WTC11 (cell line): ENCODE results near the gene SERPINB4. TPM values are rescaled to one million over a fixed set of nuclear protein-coding genes. Genes with fewer than 3 reads are reported as not detected.
"Not testable (repeated sequence)": the region's sequence is repeated elsewhere in the genome, so short reads cannot be mapped to it uniquely, and the experiment has no call there.

Source experiments
- ATAC-seq: fragments of 200-7000 bp; cut with Tn5 transposase; 2 replicates; pipeline ENCODE4 v1.10.0; 2021; ENCODE audit warnings: mild to moderate bottlenecking, moderate library complexity
- CTCF ChIA-PET: fragments of 300-600 bp; sonication (Branson Sonifier 250); formaldehyde crosslinking; loops from one replicate; lab custom pipeline; 2021; ENCODE audit warnings: antibody characterized with exemption; lab: Charles Lee
- POLR2A ChIA-PET: fragments of 350-600 bp; sonication (Branson Sonifier 250); formaldehyde crosslinking; loops from one replicate; lab custom pipeline; 2021; ENCODE audit warnings: antibody characterized with exemption; lab: Charles Lee
- DNase-seq: peaks from one replicate; pipeline ENCODE4 v3.0.0; 2021; ENCODE audit warnings: low spot score
- H3K27ac Mint-ChIP-seq: 2 replicates; pipeline ENCODE4 v1.8.0; 2021; ENCODE audit warnings: mixed read lengths
- H3K27me3 Mint-ChIP-seq: 2 replicates; pipeline ENCODE4 v1.8.0; 2021; ENCODE audit warnings: low read depth, mild to moderate bottlenecking, moderate library complexity, mixed read lengths
- H3K36me3 Mint-ChIP-seq: 2 replicates; pipeline ENCODE4 v1.8.0; 2021; ENCODE audit warnings: mixed read lengths
- H3K4me1 Mint-ChIP-seq: 2 replicates; pipeline ENCODE4 v1.8.0; 2022; ENCODE audit warnings: mixed read lengths
- H3K4me3 Mint-ChIP-seq: 2 replicates; pipeline ENCODE4 v1.8.0; 2021; ENCODE audit warnings: mild to moderate bottlenecking, moderate library complexity, mixed read lengths
- H3K9me3 Mint-ChIP-seq: 2 replicates; pipeline ENCODE4 v1.8.0; 2021; ENCODE audit warnings: mixed read lengths
- ATF1 ChIP-seq: sonication (generic); formaldehyde crosslinking; IDR thresholded peaks from 2 replicates; pipeline ENCODE4 v1.8.1; 2023; ENCODE audit warnings: mild to moderate bottlenecking, moderate library complexity, missing genetic modification reagents
- ATF2 ChIP-seq: sonication (generic); formaldehyde crosslinking; IDR thresholded peaks from 2 replicates; pipeline ENCODE4 v1.8.1; 2022; ENCODE audit warnings: low read depth, missing genetic modification reagents, borderline replicate concordance
- ATF3 ChIP-seq: sonication (generic); formaldehyde crosslinking; conservative IDR thresholded peaks from 2 replicates; pipeline ENCODE4 v1.8.1; 2022; ENCODE audit warnings: mild to moderate bottlenecking, missing genetic modification reagents
- CBFB ChIP-seq: sonication (generic); formaldehyde crosslinking; IDR thresholded peaks from 2 replicates; pipeline ENCODE4 v1.8.1; 2022; ENCODE audit warnings: mild to moderate bottlenecking, low read depth, missing genetic modification reagents
- CREB1 ChIP-seq: sonication (generic); formaldehyde crosslinking; IDR thresholded peaks from 2 replicates; pipeline ENCODE4 v1.8.0; 2023; ENCODE audit warnings: mild to moderate bottlenecking, missing genetic modification reagents
- ELF4 ChIP-seq: sonication (generic); formaldehyde crosslinking; IDR thresholded peaks from 2 replicates; pipeline ENCODE4 v1.8.1; 2022; ENCODE audit warnings: low read depth, mild to moderate bottlenecking, moderate library complexity, missing genetic modification reagents
- ETV6 ChIP-seq: sonication (generic); formaldehyde crosslinking; IDR thresholded peaks from 2 replicates; pipeline ENCODE4 v1.8.1; 2022; ENCODE audit warnings: mild to moderate bottlenecking, missing genetic modification reagents
- FOXK1 ChIP-seq: sonication (generic); formaldehyde crosslinking; IDR thresholded peaks from 2 replicates; pipeline ENCODE4 v1.8.0; 2022; ENCODE audit warnings: mild to moderate bottlenecking, moderate library complexity, missing genetic modification reagents
- JAZF1 ChIP-seq: fragments of 250-450 bp; sonication (Bioruptor Pico); IDR thresholded peaks from 2 replicates; pipeline ENCODE4 v1.9.0; 2021; ENCODE audit warnings: moderate library complexity, mild to moderate bottlenecking, inconsistent platforms
- KAT7 ChIP-seq: sonication (generic); formaldehyde crosslinking; IDR thresholded peaks from 2 replicates; pipeline ENCODE4 v1.8.1; 2023; ENCODE audit warnings: missing genetic modification reagents, mild to moderate bottlenecking, borderline replicate concordance
- MYBL2 ChIP-seq: sonication (generic); formaldehyde crosslinking; IDR thresholded peaks from 2 replicates; pipeline ENCODE4 v1.8.1; 2023; ENCODE audit warnings: mild to moderate bottlenecking, moderate library complexity, missing genetic modification reagents
- NFATC4 ChIP-seq: fragments of 250-450 bp; sonication (Bioruptor Pico); IDR thresholded peaks from 2 replicates; pipeline ENCODE4 v1.9.0; 2021; ENCODE audit warnings: mild to moderate bottlenecking
- NFE2L1 ChIP-seq: sonication (generic); formaldehyde crosslinking; IDR thresholded peaks from 2 replicates; pipeline ENCODE4 v1.8.1; 2023; ENCODE audit warnings: missing genetic modification reagents
- NFYB ChIP-seq: sonication (generic); formaldehyde crosslinking; conservative IDR thresholded peaks from 2 replicates; pipeline ENCODE4 v1.8.0; 2022; ENCODE audit warnings: low read depth, missing genetic modification reagents
- NR2C2 ChIP-seq: sonication (generic); formaldehyde crosslinking; IDR thresholded peaks from 2 replicates; pipeline ENCODE4 v1.8.0; 2022; ENCODE audit warnings: mild to moderate bottlenecking, missing genetic modification reagents
- PREB ChIP-seq: sonication (generic); formaldehyde crosslinking; IDR thresholded peaks from 2 replicates; pipeline ENCODE4 v1.8.1; 2022; ENCODE audit warnings: mild to moderate bottlenecking, missing genetic modification reagents, moderate library complexity, borderline replicate concordance
- RORB ChIP-seq: fragments of 250-450 bp; sonication (Bioruptor Pico); IDR thresholded peaks from 2 replicates; pipeline ENCODE4 v1.9.0; 2021; ENCODE audit warnings: mild to moderate bottlenecking
- SMAD4 ChIP-seq: sonication (generic); formaldehyde crosslinking; IDR thresholded peaks from 2 replicates; pipeline ENCODE4 v1.8.0; 2022; ENCODE audit warnings: mild to moderate bottlenecking, missing genetic modification reagents
- TEAD4 ChIP-seq: sonication (generic); formaldehyde crosslinking; IDR thresholded peaks from 2 replicates; pipeline ENCODE4 v1.8.0; 2022; ENCODE audit warnings: mild to moderate bottlenecking, missing genetic modification reagents
- USF1 ChIP-seq: sonication (generic); formaldehyde crosslinking; IDR thresholded peaks from 2 replicates; pipeline ENCODE4 v1.8.0; 2022; ENCODE audit warnings: mild to moderate bottlenecking, missing genetic modification reagents
- ZBTB21 ChIP-seq: sonication (generic); formaldehyde crosslinking; IDR thresholded peaks from 2 replicates; pipeline ENCODE4 v1.8.1; 2023; ENCODE audit warnings: mild to moderate bottlenecking, missing genetic modification reagents, borderline replicate concordance
- ZNF121 ChIP-seq: sonication (generic); formaldehyde crosslinking; IDR thresholded peaks from 2 replicates; pipeline ENCODE4 v1.8.0; 2023; ENCODE audit warnings: missing genetic modification reagents
- ZNF317 ChIP-seq: sonication (generic); formaldehyde crosslinking; IDR thresholded peaks from 2 replicates; pipeline ENCODE4 v1.8.1; 2023; ENCODE audit warnings: low read depth, mild to moderate bottlenecking, moderate library complexity, missing genetic modification reagents, borderline replicate concordance
- ZNF416 ChIP-seq: fragments of 250-450 bp; sonication (Bioruptor Pico); IDR thresholded peaks from 2 replicates; pipeline ENCODE4 v1.9.0; 2021; ENCODE audit warnings: mild to moderate bottlenecking, inconsistent platforms
- total RNA-seq: library from RNA; stranded (reverse); gene quantifications from 3 replicates; pipeline ENCODE4 v1.2.3, GENCODE V29; 2021

Gene SERPINB4
- total RNA-seq, 1 experiment from 2014 or later: 1.3 TPM

DNA sequence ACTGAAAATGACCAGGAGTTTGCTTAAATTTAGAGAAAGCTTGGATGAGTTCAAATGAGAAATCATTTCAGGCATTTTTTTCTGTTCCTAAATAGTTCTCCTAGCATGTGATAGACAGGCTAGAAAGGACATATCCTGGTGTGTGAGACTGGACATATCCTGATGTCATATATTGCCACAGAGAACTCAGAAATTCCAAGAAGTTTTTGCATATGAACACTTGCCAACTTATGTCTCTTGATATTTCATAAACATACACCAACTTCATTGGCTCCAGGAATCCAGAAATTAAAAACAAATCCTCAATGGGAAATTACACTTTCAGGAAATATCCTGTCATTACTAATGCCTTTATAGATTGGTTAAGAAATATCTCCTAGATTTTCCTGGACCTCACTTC, 2.9 kb upstream of the SERPINB4 start:
- Mint-ChIP-seq H3K36me3 (no peaks in the 10 kb centered on the region), H3K4me1 (peaks cover 40% of the 10 kb centered on the region), H3K27ac (no peak overlapping the region), H3K4me3 (no peak overlapping the region), H3K9me3 (peaks cover 10% of the 10 kb centered on the region), H3K27me3 (no peaks in the 10 kb centered on the region)
- ATAC-seq: no peak
- no peak for DNase-seq
- ChIA-PET CTCF (no interaction called here), POLR2A (no interaction called here)
- TF ChIP-seq RORB (CRISPR knock-in tag) (no peak), ELF4 (CRISPR knock-in tag) (no peak), MYBL2 (CRISPR knock-in tag) (no peak), CREB1 (CRISPR knock-in tag) (no peak), CBFB (CRISPR knock-in tag) (no peak), ZNF416 (CRISPR knock-in tag) (no peak), SMAD4 (CRISPR knock-in tag) (no peak), PREB (CRISPR knock-in tag) (no peak), NFE2L1 (no peak), NR2C2 (CRISPR knock-in tag) (no peak), ZBTB21 (CRISPR knock-in tag) (no peak), NFATC4 (CRISPR knock-in tag) (no peak), ZNF317 (CRISPR knock-in tag) (no peak), USF1 (CRISPR knock-in tag) (no peak)

GRCh38 chr18:63644694-63645093, 638 bp upstream of the SERPINB4 start:
- H3K27me3 Mint-ChIP-seq, POLR2A ChIA-PET, DNase-seq, H3K4me3 Mint-ChIP-seq, H3K27ac Mint-ChIP-seq, H3K36me3 Mint-ChIP-seq, CTCF ChIA-PET: not testable (repeated sequence)
- Mint-ChIP-seq H3K9me3 (peaks cover 10% of the 10 kb centered on the region), H3K4me1 (peaks cover 46% of the 10 kb centered on the region)
- ATAC-seq: peak; percentile 64

DNA sequence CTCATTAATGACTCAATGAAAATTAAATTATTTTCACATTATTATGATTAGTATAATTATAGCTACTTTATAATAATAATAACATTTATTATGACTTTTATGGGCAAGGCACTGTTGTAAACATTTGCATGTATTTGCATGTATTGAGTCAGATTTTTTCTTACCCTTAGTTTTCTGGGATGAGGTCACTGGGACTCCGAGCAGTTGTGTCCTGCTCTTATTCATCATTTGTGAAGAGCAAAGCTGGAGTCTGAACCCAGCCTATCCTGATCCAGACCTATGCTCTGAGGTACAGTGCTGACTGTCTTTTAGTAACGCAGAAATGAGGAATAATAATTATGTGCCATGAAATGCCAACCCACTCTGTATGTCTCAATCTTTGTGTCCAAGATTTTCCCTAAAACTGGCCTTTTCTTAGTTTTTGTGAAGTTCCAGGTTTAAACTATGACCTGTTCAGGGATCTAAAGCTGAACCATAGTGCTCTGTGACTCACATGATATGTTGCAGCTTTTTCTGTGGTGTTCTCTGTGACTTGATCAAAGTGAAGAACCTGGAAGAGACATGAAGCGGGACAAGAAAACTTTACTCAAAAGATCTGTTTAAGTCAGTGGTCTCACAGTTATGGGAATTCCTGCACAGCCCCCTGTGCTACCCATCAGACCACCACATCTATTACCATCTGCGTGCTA, 1.2 kb downstream of the SERPINB4 start:
- ATAC-seq, CTCF ChIA-PET, POLR2A ChIA-PET: not testable (repeated sequence)

DNA sequence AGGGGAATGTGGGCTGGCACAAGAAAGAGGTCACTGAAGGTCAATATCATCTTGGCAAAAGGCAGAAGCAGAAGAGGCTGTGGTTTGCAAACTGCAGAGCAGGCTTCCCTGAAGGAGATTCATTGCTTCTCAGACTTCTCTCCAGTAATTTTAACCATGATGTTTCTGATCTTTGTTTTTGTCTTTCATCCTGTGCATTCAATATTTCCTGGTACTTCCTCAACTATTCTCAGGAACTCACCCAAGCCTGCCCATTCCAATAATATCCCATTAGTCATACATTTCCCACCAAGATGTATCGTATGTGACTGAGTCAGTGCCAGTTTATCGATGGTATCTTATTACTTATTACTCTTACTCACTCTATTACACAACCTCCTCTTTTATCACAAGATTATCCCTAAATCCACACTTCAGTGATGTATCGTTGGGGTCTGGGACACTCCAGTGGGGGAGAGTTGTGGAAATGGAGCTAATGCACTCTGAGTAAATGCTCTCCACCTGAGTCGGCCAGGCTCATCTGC, 2.8 kb downstream of the SERPINB4 start:
- CTCF ChIA-PET: not testable (repeated sequence)

More for the DNA sequence above, 1.2 kb downstream of the SERPINB4 start:
- H3K27ac Mint-ChIP-seq, H3K27me3 Mint-ChIP-seq, H3K36me3 Mint-ChIP-seq, DNase-seq, H3K4me3 Mint-ChIP-seq: not testable (repeated sequence)
- peaks cover 39% of the 10 kb centered on the region for H3K4me1 Mint-ChIP-seq
- H3K9me3 Mint-ChIP-seq: peaks cover 10% of the 10 kb centered on the region

GRCh38 chr18:63637703-63638102, 6.4 kb downstream of the SERPINB4 start:
- Mint-ChIP-seq H3K9me3 (no peaks in the 10 kb centered on the region), H3K27ac (no peak overlapping the region), H3K27me3 (no peaks in the 10 kb centered on the region), H3K4me3 (no peak overlapping the region), H3K4me1 (peaks cover 16% of the 10 kb centered on the region), H3K36me3 (no peaks in the 10 kb centered on the region)
- ATAC-seq (no peak), DNase-seq (no peak)
- CTCF ChIA-PET: no interaction called here
- TF ChIP-seq KAT7 (CRISPR knock-in tag): no peak
- TF ChIP-seq MYBL2 (CRISPR knock-in tag): no peak
- no peak for TF ChIP-seq FOXK1 (CRISPR knock-in tag)
- TF ChIP-seq NFYB: no peak
- no peak for TF ChIP-seq JAZF1
- TF ChIP-seq ETV6 (CRISPR knock-in tag): no peak
- no peak for TF ChIP-seq TEAD4
- TF ChIP-seq ZBTB21 (CRISPR knock-in tag): no peak
- no peak for TF ChIP-seq ATF1 (CRISPR knock-in tag)
- no peak for TF ChIP-seq ATF3 (CRISPR knock-in tag)
- TF ChIP-seq ATF2 (CRISPR knock-in tag): no peak
- TF ChIP-seq CBFB (CRISPR knock-in tag): no peak
- TF ChIP-seq ZNF121 (CRISPR knock-in tag): no peak
- POLR2A ChIA-PET: no interaction called here

More for the DNA sequence above, 2.8 kb downstream of the SERPINB4 start:
- H3K9me3 Mint-ChIP-seq, H3K36me3 Mint-ChIP-seq, POLR2A ChIA-PET, DNase-seq, ATAC-seq, H3K4me3 Mint-ChIP-seq, H3K27ac Mint-ChIP-seq, H3K27me3 Mint-ChIP-seq: not testable (repeated sequence)
- H3K4me1 Mint-ChIP-seq: peaks cover 34% of the 10 kb centered on the region
